ENCODE results near the gene NUDC.

NUDC gene

GRCh38 chr1:26887125-26887524 is 34.4 kb upstream of the NUDC start:
- Histone ChIP-seq H3K4me3 (ENCODE audit: low read depth, low read length) (no peak overlapping the region), H3K27ac (ENCODE audit: extremely low read depth, low read depth, low read length) (no peak overlapping the region), H3K9me3 (ENCODE audit: control insufficient read depth, insufficient read depth, low read depth, low read length) (no peaks in the 10 kb centered on the region), H3K4me1 (ENCODE audit: control insufficient read depth, insufficient read depth, low read length) (no peaks in the 10 kb centered on the region), H3K36me3 (ENCODE audit: control insufficient read depth in 2 of 2, insufficient read depth in 1 of 2, low read length in 2 of 2) (peaks cover 37 to 83% of the 10 kb centered on the region in 2 experiments)
- ChIA-PET CTCF (interaction anchor here (0.6 to 2.5 kb wide), 15 partner anchors 9 to 982 kb away, joined by 3 to 12 read pairs (median 5); partner anchors contain the start of gene GPATCH3), POLR2A (interaction anchor here (0.7 to 1.3 kb wide), 3 partner anchors 13 to 28 kb away, joined by 3 to 9 read pairs (median 3); partner anchors contain the start of gene GPATCH3)
- no peak for TF ChIP-seq ZFP41 (tag by site-specific recombination; IDR thresholded peaks at IDR 0.05; ENCODE audit: borderline replicate concordance)
- TF ChIP-seq ZNF518A (tag by site-specific recombination; conservative IDR thresholded peaks at IDR 0.05; ENCODE audit: low read depth), result no peak
- TF ChIP-seq BCL11B (tag by site-specific recombination; IDR thresholded peaks at IDR 0.05; ENCODE audit: low read depth), result no peak
- TF ChIP-seq ZNF302 (tag by site-specific recombination; IDR thresholded peaks at IDR 0.05; ENCODE audit: low read depth), result no peak
- TF ChIP-seq ZNF426 (tag by site-specific recombination; IDR thresholded peaks at IDR 0.05), result no peak
- TF ChIP-seq ZNF433 (tag by site-specific recombination; IDR thresholded peaks at IDR 0.05; ENCODE audit: low read depth), result no peak
- no peak for TF ChIP-seq ZNF114 (tag by site-specific recombination; IDR thresholded peaks at IDR 0.05)
- no peak for TF ChIP-seq AEBP2 (tag by site-specific recombination; IDR thresholded peaks at IDR 0.05; ENCODE audit: borderline replicate concordance)
- TF ChIP-seq ZSCAN23 (tag by site-specific recombination; IDR thresholded peaks at IDR 0.05), result no peak
- no peak for TF ChIP-seq TRIM28 (IDR thresholded peaks at IDR 0.05; ENCODE audit: borderline replicate concordance, low read length)
- no peak for TF ChIP-seq ZNF391 (tag by site-specific recombination; IDR thresholded peaks at IDR 0.05; ENCODE audit: borderline replicate concordance, low read depth)
- no peak for TF ChIP-seq ZNF335 (tag by site-specific recombination; conservative IDR thresholded peaks at IDR 0.05)
- TF ChIP-seq GLI4 (tag by site-specific recombination; IDR thresholded peaks at IDR 0.05), result no peak
- no peak for TF ChIP-seq ZNF157 (tag by site-specific recombination; IDR thresholded peaks at IDR 0.05)
- no peak for TF ChIP-seq SP3 (tag by site-specific recombination; IDR thresholded peaks at IDR 0.05)
- TF ChIP-seq ZNF10 (tag by site-specific recombination; IDR thresholded peaks at IDR 0.05), result no peak
- TF ChIP-seq ZNF660 (tag by site-specific recombination; IDR thresholded peaks at IDR 0.05), result no peak
- no peak for TF ChIP-seq ZNF214 (tag by site-specific recombination; IDR thresholded peaks at IDR 0.05; ENCODE audit: borderline replicate concordance)
- no peak for TF ChIP-seq ZNF629 (tag by site-specific recombination; IDR thresholded peaks at IDR 0.05)

- no peak for TF ChIP-seq ZNF37A (tag by site-specific recombination; IDR thresholded peaks at IDR 0.05)
- TF ChIP-seq ZNF223 (tag by site-specific recombination; IDR thresholded peaks at IDR 0.05), result no peak
- TF ChIP-seq ZSCAN16 (tag by site-specific recombination; IDR thresholded peaks at IDR 0.05), result no peak
- TF ChIP-seq ZFP69B (tag by site-specific recombination; IDR thresholded peaks at IDR 0.05), result no peak
- no peak for TF ChIP-seq ZNF121 (tag by site-specific recombination; IDR thresholded peaks at IDR 0.05)
- no peak for TF ChIP-seq ZNF248 (tag by site-specific recombination; IDR thresholded peaks at IDR 0.05)
- TF ChIP-seq ZNF366 (tag by site-specific recombination; conservative IDR thresholded peaks at IDR 0.05), result no peak
- no peak for TF ChIP-seq SCRT2 (tag by site-specific recombination; IDR thresholded peaks at IDR 0.05)
- no peak for TF ChIP-seq ZNF701 (tag by site-specific recombination; IDR thresholded peaks at IDR 0.05)
- TF ChIP-seq FEZF1 (tag by site-specific recombination; IDR thresholded peaks at IDR 0.05), result no peak
- peaks cover 32 to 83% of the 10 kb centered on the region in 2 experiments for H3K36me3 ChIP-seq (ENCODE audit: control insufficient read depth in 2 of 2, insufficient read depth in 1 of 2, low read length in 2 of 2)
- CTCF ChIA-PET, result interaction anchor here (0.6 to 1.7 kb wide), 9 partner anchors 10 to 515 kb away, joined by 3 to 6 read pairs (median 4); partner anchors contain the start of gene GPATCH3
These were observed 33.3 kb upstream of the NUDC start for GRCh38 chr1:26888231-26888630.

More at GRCh38 chr1:26888231-26888630, 33.3 kb upstream of the NUDC start:
- no peak overlapping the region for H3K27ac ChIP-seq (ENCODE audit: extremely low read depth, low read depth, low read length)
- no peak overlapping the region for H3K4me3 ChIP-seq (ENCODE audit: low read depth, low read length)
- POLR2A ChIA-PET, result interaction anchor here (1.6 to 2.9 kb wide), 2 partner anchors 24 to 26 kb away, joined by 3 to 30 read pairs; partner anchors contain the start of gene NR0B2
- H3K4me1 ChIP-seq (ENCODE audit: control insufficient read depth, insufficient read depth, low read length), result no peaks in the 10 kb centered on the region
- no peaks in the 10 kb centered on the region for H3K9me3 ChIP-seq (ENCODE audit: control insufficient read depth, insufficient read depth, low read depth, low read length)
